ENCODE results near the gene SPECC1.

- TF ChIP-seq CTCF (conservative IDR thresholded peaks at IDR 0.05) (no peak), EZH2 (IDR thresholded peaks at IDR 0.05; ENCODE audit: low read depth) (no peak)
These were observed 149.4 kb downstream of the SPECC1 start for GRCh38 chr17:20158580-20158979.

All from PC-9 (cell line).